Keratinocyte (primary cell): ENCODE results near the gene CACNA1F. TPM values are rescaled to one million over a fixed set of nuclear protein-coding genes. Genes with fewer than 3 reads are reported as not detected.

ENCODE experiments used
- DNase-seq: peaks from one replicate; pipeline ENCODE4 v3.0.0-alpha.2; 2011; ENCODE audit warnings: low read depth, missing footprints, low spot score
- FAIRE-seq: peaks from 2 replicates; lab custom pipeline; 2011; peaks lifted over from hg19 to GRCh38; lab: Jason Lieb, UNC
- H2AFZ ChIP-seq: 2 replicates; pipeline ENCODE4 v1.6.0; 2012; ENCODE audit warnings: low read length, control low read depth, inconsistent platforms; ENCODE audit not compliant: control insufficient read depth
- H3K27ac ChIP-seq: 2 replicates; pipeline ENCODE4 v1.5.1; 2011; ENCODE audit warnings: low read length; ENCODE audit not compliant: control insufficient read depth, insufficient read depth
- H3K27me3 ChIP-seq: 3 replicates; pipeline ENCODE4 v1.6.0; 2011; ENCODE audit warnings: low read length; ENCODE audit not compliant: control insufficient read depth, insufficient read depth; ENCODE audit errors: extremely low read depth
- H3K36me3 ChIP-seq, 2 experiments: 2 replicates in 1 of 2; 3 replicates in 1 of 2; pipeline ENCODE4 v1.5.1; 2011; ENCODE audit warnings: low read length in 2 of 2, mild to moderate bottlenecking in 1 of 2; ENCODE audit not compliant: control insufficient read depth in 2 of 2, insufficient read depth in 2 of 2; ENCODE audit errors: extremely low read depth in 1 of 2
- H3K4me1 ChIP-seq: 3 replicates; pipeline ENCODE4 v1.5.1; 2011; ENCODE audit warnings: low read length; ENCODE audit not compliant: control insufficient read depth, insufficient read depth; ENCODE audit errors: extremely low read depth
- H3K4me2 ChIP-seq: 3 replicates; pipeline ENCODE4 v1.6.0; 2011; ENCODE audit warnings: low read depth, low read length; ENCODE audit not compliant: control insufficient read depth, insufficient read depth; ENCODE audit errors: extremely low read depth
- H3K4me3 ChIP-seq, 3 experiments: fragments of 200-600 bp in 1 of 3; sonication (generic) in 1 of 3; 2 replicates in 2 of 3; 3 replicates in 1 of 3; pipeline ENCODE4 v1.5.1; 2011 to 2016; ENCODE audit warnings: low read length in 3 of 3, mild to moderate bottlenecking in 3 of 3, control low read depth in 2 of 3, inconsistent platforms in 1 of 3, low read depth in 1 of 3, mixed read lengths in 1 of 3, mixed run types in 1 of 3, moderate library complexity in 1 of 3; ENCODE audit not compliant: control insufficient read depth in 2 of 3, insufficient read depth in 2 of 3; ENCODE audit errors: extremely low read depth in 1 of 3
- H3K79me2 ChIP-seq: 2 replicates; pipeline ENCODE4 v1.6.0; 2012; ENCODE audit warnings: low read length; ENCODE audit not compliant: control insufficient read depth, insufficient read depth
- H3K9ac ChIP-seq: 3 replicates; pipeline ENCODE4 v1.6.0; 2011; ENCODE audit warnings: low read length; ENCODE audit not compliant: control insufficient read depth, insufficient read depth; ENCODE audit errors: extremely low read depth
- H3K9me1 ChIP-seq: 3 replicates; pipeline ENCODE4 v1.6.0; 2011; ENCODE audit warnings: low read length; ENCODE audit not compliant: control insufficient read depth, insufficient read depth; ENCODE audit errors: extremely low read depth
- H3K9me3 ChIP-seq: 2 replicates; pipeline ENCODE4 v1.5.1; 2012; ENCODE audit warnings: low read depth, low read length; ENCODE audit not compliant: control insufficient read depth
- H4K20me1 ChIP-seq: 3 replicates; pipeline ENCODE4 v1.6.0; 2011; ENCODE audit warnings: low read length; ENCODE audit not compliant: control insufficient read depth, insufficient read depth; ENCODE audit errors: extremely low read depth
- CTCF ChIP-seq, 3 experiments: IDR thresholded peaks in 1 of 3; conservative IDR thresholded peaks in 1 of 3; optimal IDR thresholded peaks in 1 of 3; 2 replicates in 2 of 3; 3 replicates in 1 of 3; pipeline versions ENCODE3 to v1.5.1; 2011; ENCODE audit warnings: low read length in 3 of 3, mild to moderate bottlenecking in 3 of 3, moderate library complexity in 2 of 3, control low read depth in 1 of 3, inconsistent platforms in 1 of 3; ENCODE audit not compliant: insufficient read depth in 2 of 3; ENCODE audit errors: extremely low read depth in 1 of 3
- EZH2 ChIP-seq: IDR thresholded peaks from one replicate; pipeline ENCODE4 v1.6.1; 2012; ENCODE audit warnings: inconsistent platforms, mild to moderate bottlenecking, low read length, moderate library complexity
- dilution Hi-C: fragments of 300-500 bp; cut with MboI; formaldehyde crosslinking; loops from one replicate; pipeline ENCODE4 v1.7.0; 2020; ENCODE audit warnings: low sequenced_read_pairs; ENCODE audit not compliant: extremely low pct_ligation_motif_present
- polyA plus RNA-seq, 5 experiments: library from polyadenylated mRNA; depleted of rRNA in 3 of 5; stranded (reverse) in 3 of 5; stranded (forward) in 1 of 5; unstranded in 1 of 5; fragments of >200 nt; gene quantifications; 1 replicate in 1 of 5; 2 replicates in 3 of 5; 3 replicates in 1 of 5; pipeline versions ENCODE4 v1.2.1 to v1.2.3, GENCODE V29; 2011 to 2012; ENCODE audit warnings: missing spikeins in 2 of 5, low read depth in 1 of 5, low replicate concordance in 1 of 5

Gene CACNA1F
- polyA plus RNA-seq, 1 donor (not counting 4 experiments of a cell fraction or from before 2014, with no cell fraction given) = not detected

- no peaks in the 10 kb centered on the region for H3K79me2 ChIP-seq
- no peaks in the 10 kb centered on the region for H3K36me3 ChIP-seq
- dilution Hi-C loops = no loop called here
- no peaks in the 10 kb centered on the region for H3K4me1 ChIP-seq
- FAIRE-seq (no peak), DNase-seq (no peak)
- no peaks in the 10 kb centered on the region for H3K9me3 ChIP-seq
- H3K9me1 ChIP-seq = no peaks in the 10 kb centered on the region
- no peak for TF ChIP-seq CTCF (optimal IDR thresholded peaks at IDR 0.05 in 1 of 3, IDR thresholded peaks at IDR 0.05 in 1 of 3, conservative IDR thresholded peaks at IDR 0.05 in 1 of 3; ENCODE audit: extremely low read depth in 1 of 3, insufficient read depth in 2 of 3, low read length in 3 of 3)
- no peak for TF ChIP-seq EZH2
- no peak overlapping the region for H3K27ac ChIP-seq
- H3K27me3 ChIP-seq = no peaks in the 10 kb centered on the region
- H3K4me3 ChIP-seq = no peak overlapping the region
- H3K9ac ChIP-seq = no peak overlapping the region
- H2AFZ ChIP-seq = no peak overlapping the region
- H3K4me2 ChIP-seq = no peak overlapping the region
- H4K20me1 ChIP-seq = no peaks in the 10 kb centered on the region
These were observed 25.6 kb upstream of the CACNA1F start for GRCh38 chrX:49258749-49259124.

GRCh38 chrX:49257846-49258748 is 25.0 kb upstream of the CACNA1F start:
- TF ChIP-seq CTCF (optimal IDR thresholded peaks at IDR 0.05 in 1 of 3, IDR thresholded peaks at IDR 0.05 in 1 of 3, conservative IDR thresholded peaks at IDR 0.05 in 1 of 3; ENCODE audit: extremely low read depth in 1 of 3, insufficient read depth in 2 of 3, low read length in 3 of 3) = no peak
- no peak for TF ChIP-seq EZH2
- Histone ChIP-seq H3K4me3 (no peak overlapping the region), H3K27ac (no peak overlapping the region), H3K9me1 (no peaks in the 10 kb centered on the region), H3K9ac (no peak overlapping the region), H3K36me3 (no peaks in the 10 kb centered on the region), H3K9me3 (no peaks in the 10 kb centered on the region), H3K79me2 (no peaks in the 10 kb centered on the region), H3K27me3 (no peaks in the 10 kb centered on the region), H2AFZ (no peak overlapping the region), H3K4me2 (no peak overlapping the region), H3K4me1 (no peaks in the 10 kb centered on the region), H4K20me1 (no peaks in the 10 kb centered on the region)
- no peak for FAIRE-seq
- DNase-seq = no peak
- dilution Hi-C loops = no loop called here
